OCI-LY1 (cell line): ENCODE data around the gene TAX1BP1.

Experiments used
- H2AFZ ChIP-seq: fragments of 200-600 bp; sonication (generic), shearing (Covaris generic); 2 replicates; pipeline ENCODE4 v1.6.0; 2014; ENCODE audit warnings: antibody characterized with exemption, mild to moderate bottlenecking, low read length
- H3F3A ChIP-seq: fragments of 200-600 bp; sonication (generic), shearing (Covaris generic); 2 replicates; pipeline ENCODE4 v1.6.0; 2014; ENCODE audit warnings: mild to moderate bottlenecking, antibody characterized with exemption, low read length, moderate library complexity; ENCODE audit not compliant: insufficient read depth
- H3K27ac ChIP-seq: fragments of 200-600 bp; sonication (generic); 2 replicates; pipeline ENCODE4 v1.5.1; 2014; ENCODE audit warnings: low read length, mixed run types, mild to moderate bottlenecking, low read depth; ENCODE audit not compliant: poor library complexity, severe bottlenecking
- H3K27me3 ChIP-seq: fragments of 200-600 bp; sonication (generic); 2 replicates; pipeline ENCODE4 v1.6.0; 2014; ENCODE audit warnings: antibody characterized with exemption, mild to moderate bottlenecking, low read length, moderate library complexity; ENCODE audit not compliant: insufficient read depth
- H3K36me3 ChIP-seq: fragments of 200-600 bp; sonication (generic); 2 replicates; pipeline ENCODE4 v1.6.1; 2014; ENCODE audit warnings: mild to moderate bottlenecking, antibody characterized with exemption, low read length, moderate library complexity, mixed read lengths; ENCODE audit not compliant: insufficient read depth
- H3K4me1 ChIP-seq: fragments of 200-600 bp; sonication (generic); 2 replicates; pipeline ENCODE4 v1.5.1; 2014; ENCODE audit warnings: mild to moderate bottlenecking, low read length, moderate library complexity; ENCODE audit not compliant: insufficient read depth, severe bottlenecking
- H3K4me2 ChIP-seq: fragments of 200-600 bp; sonication (generic), shearing (Covaris generic); 2 replicates; pipeline ENCODE4 v1.6.1; 2014; ENCODE audit warnings: low read length
- H3K4me3 ChIP-seq: fragments of 200-600 bp; sonication (generic); 2 replicates; pipeline ENCODE4 v1.5.1; 2014; ENCODE audit warnings: low read length, low read depth, mild to moderate bottlenecking, mixed read lengths; ENCODE audit not compliant: poor library complexity, severe bottlenecking
- H3K79me2 ChIP-seq: fragments of 200-600 bp; shearing (Covaris generic); 2 replicates; pipeline ENCODE4 v1.6.1; 2016; ENCODE audit warnings: mixed run types, low read length, mixed read lengths; ENCODE audit not compliant: insufficient read depth
- H3K9ac ChIP-seq: fragments of 200-600 bp; sonication (generic), shearing (Covaris generic); 2 replicates; pipeline ENCODE4 v1.6.1; 2014; ENCODE audit warnings: mild to moderate bottlenecking, low read length, mixed read lengths
- H3K9me2 ChIP-seq: fragments of 200-600 bp; sonication (generic), shearing (Covaris generic); 2 replicates; pipeline ENCODE4 v1.6.1; 2014; ENCODE audit warnings: low read depth, mild to moderate bottlenecking, low read length, mixed read lengths
- H3K9me3 ChIP-seq: fragments of 200-600 bp; shearing (Covaris generic); 2 replicates; pipeline ENCODE4 v1.6.1; 2014; ENCODE audit warnings: low read length, mixed read lengths
- H4K20me1 ChIP-seq: fragments of 200-600 bp; sonication (generic), shearing (Covaris generic); 2 replicates; pipeline ENCODE4 v1.6.0; 2016; ENCODE audit warnings: mild to moderate bottlenecking, low read length; ENCODE audit not compliant: insufficient read depth
- CTCF ChIP-seq: fragments of 200-600 bp; sonication (generic), shearing (Covaris generic); IDR thresholded peaks from 2 replicates; pipeline ENCODE4 v1.5.1; 2017; ENCODE audit warnings: mild to moderate bottlenecking, antibody characterized with exemption, low read length, moderate library complexity, mixed read lengths
- EZH2 ChIP-seq: fragments of 200-600 bp; sonication (generic), shearing (Covaris generic); IDR thresholded peaks from 2 replicates; pipeline ENCODE4 v1.8.0; 2017; ENCODE audit warnings: borderline replicate concordance, mixed run types, mild to moderate bottlenecking, antibody characterized with exemption, low read length, moderate library complexity, mixed read lengths

TAX1BP1 gene

GRCh38 chr7:27868131-27868550 is 128.2 kb downstream of the TAX1BP1 start:
- Histone ChIP-seq H3K36me3 (no peaks in the 10 kb centered on the region; the same call in 1 of the 2 replicates), H3K4me2 (no peak overlapping the region), H3K79me2 (no peaks in the 10 kb centered on the region), H3K27me3 (no peaks in the 10 kb centered on the region), H3K9me2 (no peaks in the 10 kb centered on the region), H3F3A (no peaks in the 10 kb centered on the region), H2AFZ (no peak overlapping the region), H3K9me3 (no peaks in the 10 kb centered on the region), H3K9ac (no peak overlapping the region), H3K27ac (no peak overlapping the region), H4K20me1 (no peaks in the 10 kb centered on the region), H3K4me3 (no peak overlapping the region), H3K4me1 (no peaks in the 10 kb centered on the region)
- TF ChIP-seq EZH2 (no peak), CTCF (no peak)

- TF ChIP-seq CTCF (no peak), EZH2 (no peak)
- Histone ChIP-seq H3K9me3 (no peaks in the 10 kb centered on the region), H3K4me1 (no peaks in the 10 kb centered on the region), H3K27me3 (no peaks in the 10 kb centered on the region), H3K4me2 (no peak overlapping the region), H4K20me1 (no peaks in the 10 kb centered on the region), H3K9me2 (no peaks in the 10 kb centered on the region), H3K9ac (no peak overlapping the region), H3K36me3 (no peaks in the 10 kb centered on the region; the same call in 1 of the 2 replicates), H3K27ac (no peak overlapping the region), H3K4me3 (no peak overlapping the region), H3K79me2 (no peaks in the 10 kb centered on the region), H2AFZ (no peak overlapping the region), H3F3A (no peaks in the 10 kb centered on the region)
Measured at GRCh38 chr7:27869056-27869455, 129.1 kb downstream of the TAX1BP1 start.

GRCh38 chr7:27870595-27870994 is 130.6 kb downstream of the TAX1BP1 start:
- Histone ChIP-seq H3K4me1 (no peaks in the 10 kb centered on the region), H3K27ac (no peak overlapping the region), H3K4me3 (no peak overlapping the region), H3K36me3 (no peaks in the 10 kb centered on the region; the same call in 1 of the 2 replicates), H3K9me2 (no peaks in the 10 kb centered on the region), H2AFZ (no peak overlapping the region), H3K27me3 (no peaks in the 10 kb centered on the region), H3K9ac (no peak overlapping the region), H3F3A (no peaks in the 10 kb centered on the region), H3K79me2 (no peaks in the 10 kb centered on the region), H3K9me3 (no peaks in the 10 kb centered on the region), H3K4me2 (no peak overlapping the region), H4K20me1 (no peaks in the 10 kb centered on the region)
- no peak for TF ChIP-seq EZH2
- no peak for TF ChIP-seq CTCF
